ENCODE data around the gene SLC9A9.
"Not testable (repeated sequence)": the region's sequence is repeated elsewhere in the genome, so short reads cannot be mapped to it uniquely, and the experiment has no call there.

Gene SLC9A9

GRCh38 chr3:143808030-143808429, 40.2 kb downstream of the SLC9A9 start:
- DNase-seq, result no peak

GRCh38 chr3:143806038-143806437, 42.2 kb downstream of the SLC9A9 start:
- DNase-seq, result no peak

- not testable (repeated sequence) for DNase-seq
Observed at GRCh38 chr3:143805476-143805875, 42.8 kb downstream of the SLC9A9 start.

GRCh38 chr3:143801046-143801445, 47.2 kb downstream of the SLC9A9 start:
- DNase-seq, result not testable (repeated sequence)

GRCh38 chr3:143798151-143798550, 50.1 kb downstream of the SLC9A9 start:
- not testable (repeated sequence) for DNase-seq

GRCh38 chr3:143795874-143796273, 52.4 kb downstream of the SLC9A9 start:
- no peak for DNase-seq

- no peak for DNase-seq
Observed at GRCh38 chr3:143794793-143795462, 53.3 kb downstream of the SLC9A9 start.

GRCh38 chr3:143793971-143794370, 54.3 kb downstream of the SLC9A9 start:
- DNase-seq, result no peak

GRCh38 chr3:143791386-143791785, 56.9 kb downstream of the SLC9A9 start:
- DNase-seq, result no peak

- no peak for DNase-seq
Observed at GRCh38 chr3:143786219-143787191, 61.8 kb downstream of the SLC9A9 start.

- DNase-seq, result no peak
Observed at GRCh38 chr3:143784446-143784845, 63.8 kb downstream of the SLC9A9 start.

GRCh38 chr3:143783851-143784370, 64.4 kb downstream of the SLC9A9 start:
- DNase-seq, result no peak

GRCh38 chr3:143775459-143775858, 72.8 kb downstream of the SLC9A9 start:
- no peak for DNase-seq

- DNase-seq, result no peak
Observed at GRCh38 chr3:143771939-143772338, 76.3 kb downstream of the SLC9A9 start.

- DNase-seq, result no peak
Observed at GRCh38 chr3:143771258-143771657, 77.0 kb downstream of the SLC9A9 start.

- no peak for DNase-seq
Observed at GRCh38 chr3:143770391-143770790, 77.9 kb downstream of the SLC9A9 start.

GRCh38 chr3:143769616-143770015, 78.7 kb downstream of the SLC9A9 start:
- DNase-seq, result no peak

- no peak for DNase-seq
Observed at GRCh38 chr3:143764840-143765239, 83.4 kb downstream of the SLC9A9 start.

- no peak for DNase-seq
Observed at GRCh38 chr3:143763564-143764162, 84.6 kb downstream of the SLC9A9 start.

- DNase-seq, result no peak
Observed at GRCh38 chr3:143757691-143758090, 90.6 kb downstream of the SLC9A9 start.

- DNase-seq, result no peak
Observed at GRCh38 chr3:143755978-143756377, 92.3 kb downstream of the SLC9A9 start.

- no peak for DNase-seq
Observed at GRCh38 chr3:143754090-143754489, 94.2 kb downstream of the SLC9A9 start.

- no peak for DNase-seq
Observed at GRCh38 chr3:143753456-143753855, 94.8 kb downstream of the SLC9A9 start.
